ENCODE results near the gene LRRN2. TPM values are rescaled to one million over a fixed set of nuclear protein-coding genes. Genes with fewer than 3 reads are reported as not detected.

LRRN2 gene
- total and polyA plus RNA-seq, 2 donors (not counting 3 experiments of a cell fraction or from before 2014, with no cell fraction given), result not detected

DNA sequence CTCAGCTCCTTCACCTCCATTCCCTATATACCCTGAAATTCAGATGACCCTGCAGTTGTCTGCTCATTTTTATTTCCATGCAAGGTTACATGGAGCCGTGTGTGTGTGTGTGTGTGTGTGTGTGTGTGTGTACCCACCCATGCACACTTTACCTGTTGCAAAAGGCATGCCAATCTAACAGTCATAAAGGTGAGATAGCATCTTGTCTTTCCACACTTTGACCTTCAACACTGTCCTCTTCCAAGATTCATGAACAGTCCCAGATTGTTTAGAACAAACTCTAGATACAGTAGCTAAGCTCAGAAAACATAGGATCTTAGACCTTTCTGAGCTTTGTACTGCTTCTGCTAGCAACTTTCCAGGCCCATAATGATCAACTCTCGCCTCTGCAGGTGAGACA is 9.5 kb downstream of the LRRN2 start:
- Histone ChIP-seq H3K79me2 (ENCODE audit: control insufficient read depth, insufficient read depth, low read length) (no peaks in the 10 kb centered on the region), H3K9me1 (replicated peaks; ENCODE audit: control insufficient read depth, extremely low read depth, insufficient read depth, low read length) (no peaks in the 10 kb centered on the region), H4K20me1 (replicated peaks; ENCODE audit: control insufficient read depth, extremely low read depth, insufficient read depth, low read length) (no peaks in the 10 kb centered on the region), H3K9me3 (replicated peaks; ENCODE audit: control insufficient read depth, insufficient read depth, low read length) (no peaks in the 10 kb centered on the region), H3K27ac (ENCODE audit: insufficient read depth, low read depth, low read length) (no peak overlapping the region), H3K9ac (replicated peaks; ENCODE audit: extremely low read depth, insufficient read depth, low read length) (no peak overlapping the region), H3K27me3 (ENCODE audit: control insufficient read depth in 2 of 2, insufficient read depth in 2 of 2, low read length in 2 of 2) (peaks cover 0 to 5% of the 10 kb centered on the region in 2 experiments), H3K4me1 (ENCODE audit: control insufficient read depth, extremely low read depth, insufficient read depth, low read length) (no peaks in the 10 kb centered on the region), H2AFZ (ENCODE audit: low read depth, low read length) (no peak overlapping the region), H3K4me3 (replicated peaks in 1 of 3; ENCODE audit: insufficient read depth in 1 of 3, low read depth in 1 of 3, low read length in 3 of 3) (no peak overlapping the region), H3K36me3 (ENCODE audit: control insufficient read depth in 2 of 2, extremely low read depth in 1 of 2, insufficient read depth in 2 of 2, low read length in 2 of 2) (no peaks in the 10 kb centered on the region), H3K4me2 (ENCODE audit: insufficient read depth, low read length) (no peak overlapping the region)
- dilution Hi-C loops (cut with MboI; ENCODE audit: extremely low pct_ligation_motif_present, low sequenced_read_pairs) (no loop called here), intact Hi-C loops (cut with micrococcal nuclease) (no loop called here)
- TF ChIP-seq JUN (IDR thresholded peaks at IDR 0.05; ENCODE audit: borderline replicate concordance, insufficient read depth, insufficient read length, low read depth), result no peak
- TF ChIP-seq MYC (IDR thresholded peaks at IDR 0.05; ENCODE audit: low read depth, low read length), result no peak
- TF ChIP-seq FOS (IDR thresholded peaks at IDR 0.05; ENCODE audit: borderline replicate concordance, insufficient read depth, low read length), result no peak
- no peak for TF ChIP-seq EZH2 (IDR thresholded peaks at IDR 0.05; ENCODE audit: borderline replicate concordance, low read depth, low read length, severe bottlenecking)
- no peak for TF ChIP-seq GATA2 (IDR thresholded peaks at IDR 0.05; ENCODE audit: insufficient read depth, insufficient read length, low read depth, low read length)
- no peak for TF ChIP-seq CTCF (IDR thresholded peaks at IDR 0.05; ENCODE audit: extremely low read depth in 1 of 2, insufficient read depth in 1 of 2, low read depth in 1 of 2, low read length in 2 of 2)
- no peak for TF ChIP-seq POLR2A (IDR thresholded peaks at IDR 0.05; ENCODE audit: low read depth, low read length)
- no peak for TF ChIP-seq POLR2AphosphoS5 (IDR thresholded peaks at IDR 0.05; ENCODE audit: insufficient read depth, low read depth, low read length)
- no peak for TF ChIP-seq MAX (IDR thresholded peaks at IDR 0.05; ENCODE audit: insufficient read depth, insufficient read length)
- no peak for FAIRE-seq
- no peak for DNase-seq (ENCODE audit: low read depth, low spot score)
- POLR2A ChIA-PET, result no interaction called here
- CTCF ChIA-PET, result interaction anchor here (0.6 kb wide), 1 partner anchor 31 kb away, joined by 6 read pairs; no protein-coding TSS in a partner anchor
- no TSS peak for BruUV-seq (replicated peaks)
